PFSK-1 (cell line): ENCODE data around the gene NIPBL.

Experiments used
- FOXP2 ChIP-seq: optimal IDR thresholded peaks from 2 replicates; pipeline ENCODE3; 2011; ENCODE audit warnings: borderline replicate concordance, control low read depth, inconsistent platforms; ENCODE audit not compliant: insufficient read depth; ENCODE audit errors: extremely low read length, extremely low read depth
- POLR2AphosphoS5 ChIP-seq: IDR thresholded peaks from 2 replicates; pipeline ENCODE4 v1.6.1; 2012; ENCODE audit warnings: low read depth, mild to moderate bottlenecking, control low read depth, low read length, moderate library complexity
- REST ChIP-seq, 2 experiments: IDR thresholded peaks; 2 replicates each; pipeline versions ENCODE4 v1.6.1 to v1.8.0; 2011 to 2012; ENCODE audit warnings: low read depth in 2 of 2, low read length in 2 of 2, control low read depth in 1 of 2, inconsistent platforms in 1 of 2, mild to moderate bottlenecking in 1 of 2, moderate library complexity in 1 of 2; ENCODE audit not compliant: insufficient read depth in 1 of 2
- SIN3A ChIP-seq: IDR thresholded peaks from 2 replicates; pipeline ENCODE4 v1.6.1; 2012; ENCODE audit warnings: mild to moderate bottlenecking, low read length, moderate library complexity, borderline replicate concordance; ENCODE audit not compliant: insufficient read depth
- TAF1 ChIP-seq: IDR thresholded peaks from 2 replicates; pipeline ENCODE4 v1.6.1; 2012; ENCODE audit warnings: low read length, control low read depth, borderline replicate concordance; ENCODE audit not compliant: insufficient read depth

NIPBL gene

GRCh38 chr5:37071901-37072581 is 195.5 kb downstream of the NIPBL start:
- TF ChIP-seq REST (IDR thresholded peaks at IDR 0.05; ENCODE audit: insufficient read depth in 1 of 2, low read depth in 2 of 2, low read length in 2 of 2) (no peak), TAF1 (no peak), SIN3A (no peak), FOXP2 (no peak), POLR2AphosphoS5 (no peak)

GRCh38 chr5:37075399-37075950 is 198.9 kb downstream of the NIPBL start:
- TF ChIP-seq FOXP2 (no peak), POLR2AphosphoS5 (no peak)

- TF ChIP-seq POLR2AphosphoS5 (no peak), REST (IDR thresholded peaks at IDR 0.05; ENCODE audit: insufficient read depth in 1 of 2, low read depth in 2 of 2, low read length in 2 of 2) (no peak), SIN3A (no peak)
Observed at GRCh38 chr5:37077146-37077545, 200.6 kb downstream of the NIPBL start.

GRCh38 chr5:37080697-37081096 is 204.1 kb downstream of the NIPBL start:
- no peak for TF ChIP-seq POLR2AphosphoS5
- TF ChIP-seq FOXP2 = no peak
- TF ChIP-seq REST (IDR thresholded peaks at IDR 0.05; ENCODE audit: insufficient read depth in 1 of 2, low read depth in 2 of 2, low read length in 2 of 2) = no peak
- TF ChIP-seq SIN3A = no peak
- no peak for TF ChIP-seq TAF1

- TF ChIP-seq TAF1 = no peak
- no peak for TF ChIP-seq FOXP2
- no peak for TF ChIP-seq POLR2AphosphoS5
- TF ChIP-seq REST (IDR thresholded peaks at IDR 0.05; ENCODE audit: insufficient read depth in 1 of 2, low read depth in 2 of 2, low read length in 2 of 2) = no peak
- TF ChIP-seq SIN3A = no peak
Observed at GRCh38 chr5:37086466-37087173, 210.1 kb downstream of the NIPBL start.
